HG03025 (cell line): Measurements from ENCODE around the gene IL18BP.

Experiments used
- ATAC-seq: cut with Tn5 transposase; IDR thresholded peaks from one replicate; pipeline ENCODE4 v1.9.1; 2021; ENCODE audit warnings: mild to moderate bottlenecking, moderate library complexity; ENCODE audit not compliant: unreplicated experiment, low FRiP score

Gene IL18BP

DNA sequence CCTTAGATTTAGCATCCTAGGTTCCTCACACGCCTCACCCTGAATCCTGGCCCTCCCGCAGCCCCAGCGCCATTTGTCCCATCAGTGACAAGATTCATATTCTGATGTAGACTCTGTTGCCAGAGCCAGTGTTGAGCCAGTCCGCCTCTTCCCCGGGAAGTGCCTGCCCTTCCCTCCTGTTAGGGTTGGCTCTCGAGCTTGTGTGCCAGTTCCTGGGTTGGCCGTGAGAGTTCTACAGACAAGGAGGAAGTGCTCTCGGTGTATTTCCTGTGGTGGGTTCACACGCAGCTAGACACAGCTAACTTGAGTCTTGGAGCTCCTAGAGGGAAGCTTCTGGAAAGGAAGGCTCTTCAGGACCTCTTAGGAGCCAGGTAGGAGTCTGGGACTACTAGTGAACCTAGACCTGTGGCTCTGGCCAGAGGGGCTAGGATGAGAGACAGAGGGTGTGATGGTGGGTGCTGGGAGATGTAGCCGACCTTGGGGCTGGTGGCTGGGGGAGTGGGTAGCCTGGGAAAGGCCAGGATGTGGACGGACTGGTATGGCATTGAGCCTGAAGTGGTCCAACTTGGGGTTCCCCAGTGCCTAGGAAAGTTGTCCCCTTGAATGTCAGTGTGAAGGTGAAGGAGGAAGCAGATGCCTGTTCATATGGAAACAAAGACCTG is at the start of gene IL18BP:
TSS of gene IL18BP (plus strand) at position 261 of the 662 bp plus-strand sequence. CDS start 1,076 bp downstream, outside the sequence.
- no peak for ATAC-seq

DNA sequence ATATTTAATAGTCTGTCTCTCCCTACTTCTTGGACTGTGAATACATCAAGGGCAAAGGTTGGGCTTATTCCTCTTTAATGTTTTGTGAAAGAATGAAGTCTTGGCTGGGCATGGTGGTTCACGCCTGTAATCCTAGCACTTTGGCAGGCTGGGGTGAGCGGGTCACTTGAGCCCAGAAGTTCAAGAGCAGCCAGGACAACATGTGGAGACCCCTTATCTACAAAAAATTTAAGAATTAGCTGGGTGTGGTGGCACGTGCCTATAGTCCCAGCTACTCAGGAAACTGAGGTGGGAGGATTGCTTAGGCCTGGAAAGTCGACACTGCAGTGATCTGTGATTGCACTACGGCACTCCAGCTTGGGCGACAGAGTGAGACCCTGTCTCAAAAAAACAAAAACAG is 49.7 kb upstream of the IL18BP start:
- no peak for ATAC-seq

DNA sequence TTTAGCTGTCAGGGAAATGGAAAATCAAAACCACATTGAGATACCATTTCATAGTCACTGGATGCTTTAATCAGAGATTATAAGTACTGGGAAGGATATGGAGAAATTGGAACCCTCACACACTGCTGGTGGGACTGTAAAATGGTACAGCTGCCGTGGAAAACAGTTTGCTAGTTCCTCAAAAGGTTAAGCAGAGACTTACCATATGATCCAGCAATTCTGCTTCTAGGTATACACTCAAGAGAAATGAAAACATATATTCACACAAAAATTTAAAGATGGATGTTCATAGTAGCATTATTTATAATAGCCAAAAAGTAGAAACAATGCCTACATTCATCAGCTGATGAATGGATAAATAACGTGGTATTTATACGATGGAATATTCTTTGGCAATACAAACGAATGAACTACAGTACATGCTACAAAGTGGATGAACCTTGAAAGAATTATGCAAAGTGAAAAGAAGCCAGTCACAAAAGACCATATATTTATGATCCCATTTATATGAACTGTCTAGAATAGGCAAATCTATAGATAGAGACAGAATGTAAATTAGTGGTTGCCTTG is 46.9 kb upstream of the IL18BP start:
- ATAC-seq: no peak

DNA sequence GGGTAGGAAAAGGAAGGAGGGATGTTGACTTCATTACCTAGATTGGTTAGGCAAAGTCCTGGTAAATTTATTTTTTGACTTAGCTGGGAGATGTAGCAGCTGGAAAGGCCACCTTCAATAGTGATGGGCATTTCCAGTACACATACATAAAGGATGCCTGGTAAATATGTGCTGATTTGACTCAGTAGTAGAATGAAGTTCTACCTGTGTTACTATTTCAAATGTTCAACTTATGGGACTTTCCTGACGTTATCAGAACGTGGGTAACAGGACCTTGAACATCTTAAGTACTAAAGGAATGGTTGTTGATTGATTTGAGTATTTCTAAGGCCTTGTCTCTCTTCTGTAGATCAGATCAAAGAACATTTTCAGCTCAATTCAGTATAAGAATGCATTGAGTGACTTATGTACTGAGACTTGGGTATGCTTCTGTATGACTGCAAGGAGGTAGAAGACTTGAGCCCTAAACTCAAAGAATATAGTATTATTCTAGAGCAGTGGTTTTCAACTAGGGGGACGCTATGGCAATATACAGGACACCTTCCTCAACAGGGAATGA is 42.7 kb upstream of the IL18BP start:
- ATAC-seq: no peak

DNA sequence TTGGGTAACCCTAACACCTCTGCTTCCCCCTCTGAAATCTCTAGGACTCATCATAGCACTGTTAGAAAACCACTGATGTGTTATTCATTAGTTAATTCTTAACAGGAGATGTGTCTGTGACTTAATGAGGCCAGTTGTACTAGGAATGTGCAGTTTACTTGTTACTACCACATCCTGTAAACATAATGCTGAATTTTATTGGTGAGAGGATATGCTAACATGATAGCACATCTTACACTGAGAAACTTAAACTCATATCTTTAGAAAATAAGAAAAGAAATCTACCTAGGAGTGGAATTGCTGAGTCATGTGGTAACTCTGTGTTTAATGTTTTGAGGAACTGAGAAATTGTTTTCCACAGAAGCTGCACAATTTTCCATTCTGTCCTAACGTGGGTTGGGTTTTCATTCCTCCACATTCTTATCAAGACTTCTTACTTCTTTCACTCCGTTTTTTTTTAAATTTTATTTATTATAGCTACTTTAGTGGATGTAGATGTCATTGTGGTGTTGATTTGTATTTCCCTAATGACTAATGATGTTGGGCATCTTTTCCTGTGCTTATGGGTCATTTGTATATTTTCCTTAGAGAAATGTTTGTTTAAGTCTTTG is 36.2 kb upstream of the IL18BP start:
- ATAC-seq: no peak

DNA sequence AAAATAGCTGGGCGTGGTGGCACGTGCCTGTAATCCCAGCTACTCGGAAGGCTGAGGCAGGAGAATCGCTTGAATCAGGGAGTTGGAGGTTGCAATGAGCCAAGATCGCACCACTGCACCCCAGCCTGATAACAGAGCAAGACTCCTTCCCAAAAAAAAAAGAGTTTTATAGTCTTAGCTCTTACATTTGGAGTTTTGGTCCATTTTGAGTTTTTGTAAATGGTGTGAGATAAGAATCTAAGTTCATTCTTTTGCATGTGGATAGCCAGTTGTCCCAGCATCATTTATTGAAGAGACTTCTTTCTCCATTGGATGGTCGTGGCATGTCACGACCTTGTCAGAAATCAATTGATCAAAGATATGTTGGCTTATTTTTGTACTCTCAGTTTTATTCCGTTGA is 35.2 kb upstream of the IL18BP start:
- no peak for ATAC-seq

DNA sequence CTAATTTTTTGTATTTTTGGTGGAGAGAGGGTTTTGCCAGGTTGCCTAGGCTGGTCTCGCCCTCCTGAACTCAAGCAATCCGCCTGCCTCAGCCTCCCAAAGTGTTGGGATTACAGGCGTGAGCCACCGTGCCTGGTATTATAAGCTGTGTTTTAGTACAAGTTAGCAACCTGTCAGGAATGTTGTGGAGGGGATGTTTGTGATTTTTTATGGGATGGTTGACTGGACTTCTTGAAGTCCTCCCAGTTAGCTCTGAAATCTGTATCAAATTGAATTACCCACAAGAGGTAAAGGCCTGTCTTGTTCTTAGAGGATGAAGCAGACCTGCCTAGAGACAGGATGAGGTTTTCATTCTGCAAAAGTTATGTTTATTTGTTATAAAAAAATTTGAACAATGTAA is 34.1 kb upstream of the IL18BP start:
- no peak for ATAC-seq

DNA sequence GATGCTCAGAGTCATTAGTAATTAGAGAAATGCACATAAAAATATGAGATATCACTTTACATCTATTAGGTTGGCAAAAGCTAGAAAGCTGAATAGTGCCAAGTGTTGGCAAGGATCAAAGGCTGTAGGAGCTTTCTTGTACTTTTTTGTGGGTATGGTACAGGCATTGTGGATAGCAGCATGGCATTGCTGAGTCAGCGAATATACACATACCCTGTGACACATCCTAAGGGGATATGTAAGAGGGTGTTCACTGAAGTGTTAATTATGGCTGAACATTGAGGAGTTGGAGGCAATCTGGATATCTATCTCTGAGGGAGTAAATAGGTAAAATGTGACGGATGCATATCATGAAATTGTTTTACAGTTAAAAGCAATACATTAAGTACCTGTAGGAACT is 27.0 kb upstream of the IL18BP start:
- ATAC-seq: no peak

DNA sequence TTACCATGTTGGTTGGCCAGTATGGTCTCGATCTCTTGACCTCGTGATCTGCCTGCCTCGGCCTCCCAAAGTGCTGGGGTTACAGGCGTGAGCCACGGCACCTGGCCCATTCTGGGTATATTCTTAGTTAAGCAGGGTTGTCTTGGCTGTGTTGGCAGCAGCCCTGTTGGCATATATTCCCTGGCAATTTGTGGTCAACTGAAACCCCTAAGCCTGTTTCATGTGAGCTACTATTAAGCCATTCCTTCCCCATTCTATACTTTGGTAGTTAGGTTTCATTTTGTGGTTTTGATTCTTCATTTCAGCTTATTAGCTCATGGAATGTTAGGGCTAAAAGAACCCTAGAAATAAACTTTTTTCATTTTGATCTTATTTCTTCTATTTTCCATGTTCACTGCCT is 22.2 kb upstream of the IL18BP start:
- ATAC-seq: no peak

DNA sequence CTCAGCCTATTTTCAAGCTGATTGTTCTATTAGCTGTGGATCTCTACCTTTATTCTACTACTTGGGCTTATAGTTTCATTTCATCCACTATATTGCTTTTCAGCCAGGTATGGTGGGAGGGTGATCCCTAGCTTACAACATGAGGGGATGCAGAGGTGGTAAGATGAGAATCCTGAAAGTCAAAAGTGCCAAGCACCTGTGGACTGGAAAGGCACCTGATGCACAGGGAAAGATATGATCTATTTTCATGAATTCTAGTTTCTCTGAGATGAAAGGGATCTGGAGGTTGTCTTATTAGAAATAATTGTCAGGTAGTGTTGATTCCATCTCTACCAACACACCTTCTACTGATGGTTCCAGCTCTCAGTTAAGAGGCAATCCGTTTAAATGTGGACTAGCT is 21.6 kb upstream of the IL18BP start:
- no peak for ATAC-seq

DNA sequence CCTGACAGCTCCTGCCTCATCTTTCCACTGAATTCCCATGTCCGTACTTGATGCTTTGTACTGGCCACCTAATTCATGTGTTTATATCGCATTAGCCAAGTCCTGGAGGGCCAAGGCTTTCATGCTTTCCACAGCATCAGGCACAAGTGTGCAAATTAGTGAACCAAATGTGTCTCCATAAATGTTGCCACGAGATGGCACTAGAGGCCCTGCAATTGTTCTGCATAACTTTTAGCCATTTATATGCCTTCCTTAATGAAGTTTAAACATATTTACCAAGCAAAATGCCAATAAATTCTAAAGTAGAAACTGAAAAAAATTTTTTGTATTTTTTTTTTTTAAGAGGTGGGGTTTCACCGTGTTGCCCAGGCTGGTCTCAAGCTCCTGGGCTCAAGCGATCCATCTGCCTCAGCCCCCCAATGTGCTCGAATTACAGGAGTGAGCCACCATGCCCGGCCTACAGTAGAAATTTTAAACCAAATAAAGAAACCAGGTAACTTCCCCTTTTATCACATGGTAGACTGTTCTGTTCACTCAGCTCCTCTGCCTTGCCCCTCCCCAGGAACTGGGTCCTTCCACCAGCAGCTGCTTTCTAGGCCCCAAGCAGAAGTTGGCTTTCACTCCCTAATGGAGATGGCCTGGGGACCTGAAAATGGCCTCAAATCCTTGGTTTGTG is 20.8 kb upstream of the IL18BP start:
- ATAC-seq: no peak

DNA sequence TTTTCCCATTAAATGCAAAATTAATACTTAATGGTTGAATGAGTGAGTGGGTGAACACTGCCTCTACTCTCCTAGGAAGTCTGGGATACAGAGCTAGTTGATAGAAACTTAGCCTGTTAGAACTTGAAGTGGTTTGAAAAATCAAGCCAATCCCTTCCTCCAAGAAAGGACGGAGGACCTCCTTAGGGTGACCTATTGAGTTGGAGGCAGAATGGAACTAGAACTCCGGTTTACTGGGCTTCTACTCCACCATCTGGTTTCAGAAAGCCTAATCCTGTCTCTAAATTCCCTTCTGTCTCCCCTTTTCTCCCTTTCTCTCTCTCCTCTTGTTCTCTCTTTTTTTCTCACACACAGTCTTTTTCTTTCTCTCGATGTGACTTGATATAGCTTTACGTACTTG is 19.6 kb upstream of the IL18BP start:
- no peak for ATAC-seq

DNA sequence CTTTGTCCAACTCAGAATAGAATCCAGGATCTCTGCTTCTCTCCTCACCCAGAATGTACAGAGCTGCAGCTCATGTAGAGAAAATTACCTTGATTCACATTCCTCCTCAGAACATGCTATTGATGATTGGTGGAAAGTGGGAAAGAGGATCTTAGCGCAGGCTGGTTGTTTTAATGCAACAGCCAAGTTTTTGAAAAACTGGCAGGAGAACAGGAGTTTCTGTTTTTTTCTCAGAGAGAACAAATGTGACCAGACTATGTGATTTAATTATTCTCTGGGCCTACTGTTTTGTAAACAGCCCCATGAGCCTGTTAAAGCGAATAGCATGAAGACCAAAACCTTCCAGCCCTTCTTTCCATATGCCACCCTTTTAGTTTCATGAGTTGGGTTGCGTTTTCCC is 19.1 kb upstream of the IL18BP start:
- no peak for ATAC-seq

DNA sequence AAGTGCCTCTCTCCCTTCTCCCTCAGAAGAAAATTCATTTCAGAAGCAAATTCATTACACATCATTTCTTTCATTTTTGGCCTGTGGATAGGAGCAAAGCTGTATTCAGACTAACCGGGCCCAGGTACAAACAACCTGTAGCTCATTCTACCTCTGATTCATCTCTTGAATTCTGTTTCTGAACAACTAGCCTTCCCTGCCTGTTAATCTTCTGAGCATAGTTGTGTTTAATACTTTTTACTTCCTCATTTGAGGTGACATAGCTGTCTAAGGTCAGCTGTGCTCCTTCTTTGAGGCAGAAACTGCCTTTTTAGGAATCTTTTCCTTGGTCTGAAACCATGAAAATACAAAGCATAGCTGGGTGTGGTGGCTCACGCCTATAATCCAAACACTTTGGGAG is 12.6 kb upstream of the IL18BP start:
- no peak for ATAC-seq

DNA sequence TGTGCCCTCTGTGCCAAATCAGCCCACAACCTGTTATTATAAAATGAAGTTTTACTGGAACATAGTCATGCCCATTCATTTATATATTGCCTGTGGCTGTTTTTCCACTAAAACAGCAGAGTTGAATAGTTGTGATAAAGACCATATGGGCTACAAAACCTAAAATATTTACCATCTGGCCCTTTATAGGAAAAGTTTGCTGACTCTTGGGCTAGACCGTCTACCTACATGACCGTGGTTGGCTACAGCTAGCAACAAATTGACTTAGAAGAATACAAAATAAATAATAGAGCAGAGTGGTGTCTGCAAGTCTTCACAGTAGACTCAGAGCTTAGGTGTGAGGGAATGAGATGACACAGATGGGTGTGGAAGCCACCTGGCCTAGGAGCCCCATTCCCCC is 11.2 kb upstream of the IL18BP start:
- ATAC-seq: no peak

DNA sequence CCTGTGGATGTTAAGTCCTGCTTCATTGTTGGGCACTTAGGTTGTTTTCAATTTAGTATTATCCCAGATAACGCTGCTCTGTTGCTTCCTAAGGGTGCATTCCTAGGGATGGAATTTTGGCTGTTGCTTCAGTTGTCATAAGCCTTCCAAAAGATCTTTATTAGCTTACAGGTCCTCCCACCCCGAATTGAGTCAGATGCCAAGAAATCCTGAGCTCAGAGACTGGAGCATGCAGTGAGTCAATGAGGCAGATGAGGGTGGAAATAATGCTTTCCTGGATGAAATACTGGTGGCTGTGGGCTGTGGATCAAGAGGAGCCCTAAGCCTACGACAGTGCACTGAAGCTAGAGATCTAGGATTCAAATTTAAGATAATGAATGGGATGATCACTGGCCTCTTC is 10.7 kb upstream of the IL18BP start:
- ATAC-seq: no peak

DNA sequence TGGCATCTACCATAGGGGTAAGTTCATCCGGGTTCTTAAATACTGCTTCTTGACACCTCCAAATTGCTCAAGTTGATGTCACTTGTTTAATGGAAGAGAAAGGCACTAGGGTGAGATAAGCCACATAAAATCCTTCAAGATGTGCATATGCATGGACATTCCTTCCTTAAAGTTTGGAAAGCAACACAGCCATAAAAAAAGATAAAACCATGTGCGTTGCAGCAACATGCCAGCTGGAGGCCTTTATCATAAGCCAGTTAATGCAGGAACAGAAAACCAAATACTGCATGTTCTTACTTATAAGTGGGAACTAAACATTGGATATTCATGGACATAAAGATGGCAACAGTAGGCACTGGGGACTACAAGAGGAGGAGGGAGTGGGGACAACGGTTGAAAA is 8.0 kb upstream of the IL18BP start:
- ATAC-seq: no peak

DNA sequence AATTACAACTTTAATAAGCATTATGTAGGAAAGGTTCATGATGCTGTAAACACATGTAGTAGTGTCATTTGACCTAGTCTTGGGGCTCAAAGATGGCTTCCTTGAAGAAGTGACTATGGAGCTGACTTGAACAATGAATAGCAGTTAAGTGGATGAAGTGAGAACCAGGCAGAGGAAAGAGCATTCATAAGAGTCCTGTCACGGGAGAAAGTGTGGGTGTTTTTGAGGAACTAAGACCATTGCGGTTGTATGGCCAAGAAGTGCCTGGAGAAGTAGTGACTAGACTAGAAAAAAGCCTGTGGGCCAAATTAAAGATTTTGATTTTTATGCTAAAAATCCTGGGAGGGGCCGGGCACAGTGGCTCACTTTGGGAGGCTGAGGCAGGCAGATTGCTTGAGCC is 7.2 kb upstream of the IL18BP start:
- peak; percentile 61 for ATAC-seq

DNA sequence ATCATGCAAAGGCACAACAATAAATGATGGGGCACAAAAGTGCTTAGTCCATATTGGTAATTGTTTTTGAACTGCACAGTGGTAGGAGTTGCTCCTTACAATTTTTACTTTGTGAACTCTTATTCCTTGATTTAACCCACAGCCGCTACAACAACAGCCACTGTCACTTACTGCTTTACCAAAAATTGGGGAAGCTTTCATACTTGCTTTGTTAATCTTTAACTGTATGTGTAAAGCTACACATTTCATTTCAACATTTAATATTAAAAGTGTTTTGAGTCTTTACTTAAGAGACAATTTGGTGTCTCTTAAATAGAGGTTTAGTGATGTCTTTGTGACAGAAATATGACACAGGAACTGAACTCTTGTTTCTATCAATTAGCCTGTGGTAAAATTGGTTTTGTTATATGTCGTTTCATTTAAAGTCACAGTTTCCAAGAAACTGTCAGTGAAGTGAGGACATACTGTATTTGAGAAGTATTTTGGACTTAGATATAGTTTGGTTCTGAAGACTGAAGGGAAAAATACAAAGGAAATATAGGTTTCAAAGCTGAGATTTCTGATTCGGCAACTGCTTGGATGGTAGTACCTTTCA is 6.5 kb upstream of the IL18BP start:
- no peak for ATAC-seq

DNA sequence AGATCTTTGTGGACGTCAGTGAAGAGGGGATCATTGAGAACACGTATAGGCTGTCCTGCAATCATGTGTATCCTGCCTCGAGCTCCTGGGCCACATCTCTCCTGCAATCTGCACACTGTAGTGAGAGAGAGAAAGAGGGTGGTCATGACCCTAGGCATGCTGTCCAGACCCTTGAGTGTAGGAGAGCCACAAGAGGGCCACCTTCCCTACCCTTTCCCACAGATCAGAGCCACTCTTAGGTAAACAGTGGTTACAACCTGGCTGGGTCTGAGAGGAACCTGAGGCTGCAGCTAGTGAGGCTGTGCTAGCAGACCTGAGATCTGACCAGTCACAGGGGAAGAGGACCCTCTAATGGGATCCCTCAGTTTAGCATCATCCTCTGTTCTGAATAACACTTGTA is 3.9 kb upstream of the IL18BP start:
- no peak for ATAC-seq

DNA sequence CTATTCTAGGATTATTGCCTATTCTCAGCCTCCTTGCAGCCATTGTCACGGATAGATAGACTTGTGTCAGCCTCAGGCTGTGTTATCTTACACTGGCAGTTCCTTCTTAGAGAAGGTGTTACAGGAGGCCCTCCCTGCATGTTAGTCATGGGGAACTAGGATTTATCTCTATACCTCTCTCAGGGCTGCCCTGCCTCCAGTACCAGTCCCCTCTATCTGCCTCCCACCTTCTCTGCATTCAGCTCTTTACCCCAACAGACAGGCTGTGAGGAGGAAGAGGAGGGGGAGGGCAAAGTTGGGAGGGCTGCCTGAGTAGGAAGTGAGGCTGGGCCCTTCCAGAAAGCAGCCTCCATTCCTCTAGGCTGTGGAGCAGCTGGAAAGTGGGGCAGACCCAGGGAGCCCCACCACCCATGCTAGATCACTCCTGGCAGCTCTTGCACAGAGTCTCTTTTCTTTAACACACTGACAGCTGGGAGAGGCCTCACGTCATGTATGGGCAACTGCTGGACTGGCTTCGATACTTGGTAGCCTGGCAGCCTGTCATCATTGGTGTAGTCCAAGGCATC is 2.9 kb upstream of the IL18BP start:
- no peak for ATAC-seq
